H1 (cell line): ENCODE measurements around the gene ANK2. TPM values are rescaled to one million over a fixed set of nuclear protein-coding genes. Genes with fewer than 3 reads are reported as not detected.

Source experiments
- CTCF ChIA-PET: fragments of 300-600 bp; sonication (Branson Sonifier 250); formaldehyde crosslinking; loops from one replicate; lab custom pipeline; 2021; ENCODE audit not compliant: partially characterized antibody; lab: Charles Lee
- POLR2A ChIA-PET: fragments of 300-600 bp; sonication (Branson Sonifier 250); formaldehyde crosslinking; loops from one replicate; lab custom pipeline; 2021; ENCODE audit warnings: inconsistent platforms; ENCODE audit not compliant: partially characterized antibody; lab: Charles Lee
- DNase-seq, 2 experiments: peaks; one replicate each; pipeline versions ENCODE4 v3.0.0 to v3.0.0-alpha.2; 2010 to 2022; ENCODE audit warnings: low spot score in 2 of 2, low read depth in 1 of 2, mixed read lengths in 1 of 2
- FAIRE-seq: peaks from 2 replicates; lab custom pipeline; 2011; peaks lifted over from hg19 to GRCh38; lab: Jason Lieb, UNC
- H2AFZ ChIP-seq: 2 replicates; pipeline ENCODE4 v1.8.1; 2012; ENCODE audit warnings: low read length, inconsistent platforms
- H2AK5ac ChIP-seq: 2 replicates; pipeline ENCODE4 v1.6.1; 2013; ENCODE audit warnings: low read depth, low read length
- H2BK120ac ChIP-seq: replicated peaks from 2 replicates; pipeline ENCODE3; 2013; ENCODE audit warnings: low read depth, low read length, inconsistent platforms
- H2BK12ac ChIP-seq: 2 replicates; pipeline ENCODE4 v1.6.1; 2013; ENCODE audit warnings: low read depth, low read length
- H2BK15ac ChIP-seq: 2 replicates; pipeline ENCODE4 v1.6.1; 2013; ENCODE audit warnings: low read length
- H2BK20ac ChIP-seq: 2 replicates; pipeline ENCODE4 v1.6.1; 2013; ENCODE audit warnings: low read length
- H2BK5ac ChIP-seq: 2 replicates; pipeline ENCODE4 v1.6.1; 2013; ENCODE audit warnings: low read depth, low read length
- H3K14ac ChIP-seq: 2 replicates; pipeline ENCODE4 v1.6.1; 2013; ENCODE audit warnings: inconsistent platforms; ENCODE audit not compliant: insufficient read length
- H3K18ac ChIP-seq: 2 replicates; pipeline ENCODE4 v1.6.1; 2013; ENCODE audit warnings: low read length; ENCODE audit errors: extremely low read depth
- H3K23ac ChIP-seq: 2 replicates; pipeline ENCODE4 v1.6.1; 2013; ENCODE audit warnings: inconsistent platforms; ENCODE audit not compliant: insufficient read length
- H3K23me2 ChIP-seq: 2 replicates; pipeline ENCODE4 v1.6.1; 2013; ENCODE audit warnings: low read depth, low read length
- H3K27ac ChIP-seq: 2 replicates; pipeline ENCODE4 v1.6.1; 2011; ENCODE audit warnings: low read depth, low read length, inconsistent platforms
- H3K27me3 ChIP-seq, 4 experiments: replicated peaks in 1 of 4; 1 replicate in 1 of 4; 2 replicates in 3 of 4; pipeline versions ENCODE4 v1.6.1 to v1.8.1; 2011 to 2013; ENCODE audit warnings: low read length in 3 of 4, mild to moderate bottlenecking in 3 of 4, inconsistent platforms in 2 of 4, mixed read lengths in 2 of 4, moderate library complexity in 1 of 4; ENCODE audit not compliant: control insufficient read depth in 3 of 4, insufficient read depth in 3 of 4; ENCODE audit errors: extremely low read depth in 1 of 4
- H3K36me3 ChIP-seq, 4 experiments: 2 replicates each; pipeline versions ENCODE4 v1.6.1 to v1.8.1; 2011 to 2013; ENCODE audit warnings: mild to moderate bottlenecking in 4 of 4, low read length in 3 of 4, moderate library complexity in 2 of 4, control low read depth in 1 of 4, inconsistent platforms in 1 of 4; ENCODE audit not compliant: insufficient read depth in 4 of 4, control insufficient read depth in 2 of 4
- H3K4ac ChIP-seq: replicated peaks from 2 replicates; pipeline ENCODE3; 2013; ENCODE audit warnings: low read length, low read depth, mixed read lengths, inconsistent platforms; ENCODE audit not compliant: insufficient read length
- H3K4me1 ChIP-seq, 4 experiments: replicated peaks in 1 of 4; 1 replicate in 1 of 4; 2 replicates in 3 of 4; pipeline versions ENCODE4 v1.6.1 to v1.8.1; 2011 to 2013; ENCODE audit warnings: low read length in 3 of 4, inconsistent platforms in 2 of 4, mixed read lengths in 1 of 4; ENCODE audit not compliant: insufficient read depth in 4 of 4, control insufficient read depth in 3 of 4
- H3K4me2 ChIP-seq, 2 experiments: 2 replicates each; pipeline versions ENCODE4 v1.6.1 to v1.8.1; 2011 to 2013; ENCODE audit warnings: low read depth in 2 of 2, low read length in 2 of 2, control low read depth in 1 of 2, inconsistent platforms in 1 of 2, mild to moderate bottlenecking in 1 of 2; ENCODE audit not compliant: insufficient read depth in 1 of 2
- H3K4me3 ChIP-seq, 4 experiments: fragments of 200-600, 300-600 bp in 1 of 4; sonication (generic), shearing (Covaris generic), sonication (Bioruptor Twin) in 1 of 4; 2 replicates each; pipeline versions ENCODE4 v1.5.1 to v1.8.1; 2011 to 2016; ENCODE audit warnings: low read length in 4 of 4, low read depth in 3 of 4, control low read depth in 2 of 4, inconsistent platforms in 2 of 4, mild to moderate bottlenecking in 2 of 4, mixed read lengths in 1 of 4, moderate library complexity in 1 of 4; ENCODE audit not compliant: insufficient read depth in 2 of 4; ENCODE audit errors: extremely low read depth in 1 of 4
- H3K56ac ChIP-seq: replicated peaks from 2 replicates; pipeline ENCODE3; 2013; ENCODE audit warnings: low read depth, mild to moderate bottlenecking, mixed read lengths, low read length, inconsistent platforms; ENCODE audit not compliant: insufficient read length
- H3K79me1 ChIP-seq: 2 replicates; pipeline ENCODE4 v1.6.1; 2013; ENCODE audit warnings: low read depth, low read length, control low read depth
- H3K79me2 ChIP-seq, 2 experiments: 2 replicates each; pipeline versions ENCODE4 v1.6.1 to v1.8.1; 2012 to 2013; ENCODE audit warnings: low read length in 2 of 2, mild to moderate bottlenecking in 2 of 2, inconsistent platforms in 1 of 2; ENCODE audit not compliant: insufficient read depth in 2 of 2, control insufficient read depth in 1 of 2
- H3K9ac ChIP-seq, 4 experiments: replicated peaks in 1 of 4; 1 replicate in 1 of 4; 2 replicates in 3 of 4; pipeline versions ENCODE4 v1.6.1 to v1.8.1; 2011 to 2013; ENCODE audit warnings: low read depth in 3 of 4, low read length in 3 of 4, control low read depth in 2 of 4, mild to moderate bottlenecking in 2 of 4, moderate library complexity in 2 of 4, inconsistent platforms in 1 of 4; ENCODE audit errors: extremely low read depth in 1 of 4
- H3K9me3 ChIP-seq, 2 experiments: 2 replicates each; pipeline versions ENCODE4 v1.6.1 to v1.8.1; 2012 to 2013; ENCODE audit warnings: mild to moderate bottlenecking in 2 of 2, moderate library complexity in 2 of 2, control low read depth in 1 of 2, inconsistent platforms in 1 of 2, low read depth in 1 of 2, low read length in 1 of 2, mixed read lengths in 1 of 2; ENCODE audit not compliant: insufficient read depth in 2 of 2
- H4K20me1 ChIP-seq, 2 experiments: replicated peaks in 1 of 2; 2 replicates each; pipeline versions ENCODE3 to v1.8.1; 2011 to 2013; ENCODE audit warnings: inconsistent platforms in 2 of 2, low read length in 2 of 2, mild to moderate bottlenecking in 1 of 2; ENCODE audit not compliant: insufficient read depth in 2 of 2, control insufficient read depth in 1 of 2
- H4K5ac ChIP-seq: 2 replicates; pipeline ENCODE4 v1.6.1; 2013; ENCODE audit warnings: low read length, low read depth, mixed read lengths, inconsistent platforms; ENCODE audit not compliant: insufficient read length
- H4K8ac ChIP-seq: 2 replicates; pipeline ENCODE4 v1.8.0; 2013; ENCODE audit warnings: mild to moderate bottlenecking, moderate library complexity, low read length, inconsistent platforms; ENCODE audit not compliant: insufficient read depth; ENCODE audit errors: extremely low read depth
- H4K91ac ChIP-seq: replicated peaks from 2 replicates; pipeline ENCODE3; 2013; ENCODE audit warnings: low read length, mixed read lengths, inconsistent platforms; ENCODE audit not compliant: insufficient read length
- CHD2 ChIP-seq: IDR thresholded peaks from 2 replicates; pipeline ENCODE4 v1.6.1; 2012; ENCODE audit warnings: low read length, improper control_type of control experiment
- EGR1 ChIP-seq: IDR thresholded peaks from 2 replicates; pipeline ENCODE4 v1.6.1; 2011; ENCODE audit warnings: low read depth, low read length, borderline replicate concordance
- KDM4A ChIP-seq: IDR thresholded peaks from one replicate; pipeline ENCODE4 v1.7.1; 2012; ENCODE audit warnings: low read depth, mild to moderate bottlenecking, moderate library complexity, low read length, inconsistent platforms; ENCODE audit not compliant: severe bottlenecking
- KDM5A ChIP-seq: fragments of 200-600 bp; IDR thresholded peaks from 2 replicates; pipeline ENCODE4 v1.7.1; 2012; ENCODE audit warnings: mild to moderate bottlenecking, low read length, inconsistent platforms, mixed read lengths
- NRF1 ChIP-seq: IDR thresholded peaks from 2 replicates; pipeline ENCODE4 v1.6.1; 2011; ENCODE audit warnings: mild to moderate bottlenecking, low read depth, low read length, improper control_type of control experiment
- PHF8 ChIP-seq: fragments of 200-600 bp; sonication (generic); conservative IDR thresholded peaks from 2 replicates; pipeline ENCODE4 v1.7.1; 2012; ENCODE audit warnings: low read depth, mild to moderate bottlenecking, inconsistent platforms, low read length, moderate library complexity
- POLR2A ChIP-seq, 2 experiments: IDR thresholded peaks; 1 replicate in 1 of 2; 2 replicates in 1 of 2; pipeline ENCODE4 v1.6.1; 2011; ENCODE audit warnings: low read depth in 2 of 2, low read length in 2 of 2, mild to moderate bottlenecking in 2 of 2; ENCODE audit errors: control extremely low read depth in 1 of 2
- RAD21 ChIP-seq, 2 experiments: IDR thresholded peaks in 1 of 2; conservative IDR thresholded peaks in 1 of 2; 2 replicates each; pipeline ENCODE4 v1.6.1; 2011; ENCODE audit warnings: low read depth in 2 of 2, low read length in 2 of 2, improper control_type of control experiment in 1 of 2, inconsistent platforms in 1 of 2, mild to moderate bottlenecking in 1 of 2, moderate library complexity in 1 of 2
- RBBP5 ChIP-seq: IDR thresholded peaks from 2 replicates; pipeline ENCODE4 v1.7.1; 2012; ENCODE audit warnings: low read depth, mild to moderate bottlenecking, inconsistent platforms, low read length, moderate library complexity, borderline replicate concordance
- SIX5 ChIP-seq: IDR thresholded peaks from 2 replicates; pipeline ENCODE4 v1.6.1; 2011; ENCODE audit warnings: mild to moderate bottlenecking, low read depth, low read length
- TEAD4 ChIP-seq: IDR thresholded peaks from 2 replicates; pipeline ENCODE4 v1.6.1; 2012; ENCODE audit warnings: low read depth, low read length, inconsistent platforms, mixed read lengths
- polyA plus RNA-seq, 7 experiments: library from polyadenylated mRNA; depleted of rRNA in 3 of 7; stranded (reverse) in 5 of 7; unstranded in 2 of 7; fragments of >200 nt in 5 of 7; fragments of 200-250 nt in 2 of 7; gene quantifications; 1 replicate in 5 of 7; 2 replicates in 1 of 7; 4 replicates in 1 of 7; pipeline versions ENCODE4 v1.2.1 to v1.2.3, GENCODE V29; 2011 to 2013; ENCODE audit warnings: missing spikeins in 2 of 7, mixed read lengths in 2 of 7
- total RNA-seq: library from RNA; stranded (reverse); fragmentation: NEBNext Ultra II Directional; extraction: Animal tissue kit (Norgen Biotek cat#: 25700); gene quantifications from 2 replicates; pipeline ENCODE4 v1.2.1, GENCODE V29; 2021
- TF ChIP-seq, protein P1 (sequence below), 3 experiments: IDR thresholded peaks; 1 replicate in 2 of 3; 2 replicates in 1 of 3; pipeline versions ENCODE4 v1.5.1 to v1.6.1; 2011; ENCODE audit warnings: low read length in 3 of 3, mild to moderate bottlenecking in 3 of 3, inconsistent platforms in 2 of 3, low read depth in 1 of 3, moderate library complexity in 1 of 3; ENCODE audit not compliant: insufficient read depth in 1 of 3; ENCODE audit errors: control extremely low read depth in 1 of 3

The ANK2 gene
- total and polyA plus RNA-seq, 2 of the 8 experiments (the other 6 are each of a cell fraction or from before 2014, with no cell fraction given), result 14.2 to 35.1 TPM

DNA sequence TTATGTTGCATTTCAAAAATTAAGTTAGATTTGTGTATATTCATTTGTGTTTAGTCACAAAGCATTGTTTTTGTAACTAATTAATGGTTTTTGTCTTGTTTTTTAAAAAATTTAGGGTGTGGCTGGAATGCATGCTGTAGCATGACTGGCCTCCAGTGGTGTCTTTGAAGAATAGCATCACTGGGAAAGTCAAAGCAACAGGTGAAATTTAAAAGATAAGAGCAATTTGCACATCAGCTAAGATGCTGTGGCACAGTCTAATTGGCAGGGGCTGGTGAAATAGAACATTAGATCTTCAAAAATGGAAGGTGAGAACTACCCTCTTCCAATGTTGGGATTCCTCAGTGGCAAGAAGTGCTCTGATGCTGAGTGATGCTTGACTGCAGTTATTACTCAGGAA, 45.3 kb downstream of the ANK2 start:
- Histone ChIP-seq H2AFZ (no peak overlapping the region), H3K9ac (no peak overlapping the region), H3K9me3 (no peaks in the 10 kb centered on the region), H3K4me1 (no peaks in the 10 kb centered on the region), H4K5ac (no peak overlapping the region), H2AK5ac (no peak overlapping the region), H3K79me2 (no peaks in the 10 kb centered on the region), H3K36me3 (no peaks in the 10 kb centered on the region), H2BK12ac (no peak overlapping the region), H4K91ac (no peak overlapping the region), H3K14ac (no peak overlapping the region), H3K27me3 (no peaks in the 10 kb centered on the region), H3K4ac (no peak overlapping the region), H3K56ac (no peak overlapping the region), H2BK5ac (no peak overlapping the region), H3K23me2 (no peaks in the 10 kb centered on the region), H3K4me3 (no peak overlapping the region), H2BK20ac (no peak overlapping the region), H3K4me2 (no peak overlapping the region), H3K79me1 (no peaks in the 10 kb centered on the region; the same call in 1 of the 2 replicates), H2BK120ac (no peak overlapping the region), H3K23ac (no peak overlapping the region), H3K27ac (no peak overlapping the region), H2BK15ac (no peak overlapping the region), H4K20me1 (no peaks in the 10 kb centered on the region), H4K8ac (no peak overlapping the region), H3K18ac (no peak overlapping the region)
- POLR2A ChIA-PET, result no interaction called here
- peak; percentile 90 for FAIRE-seq
- CTCF ChIA-PET, result interaction anchor here (0.8 to 2.7 kb wide), 24 partner anchors 9 to 564 kb away, joined by 3 to 12 read pairs (median 4); no protein-coding TSS in a partner anchor
- no peak for DNase-seq
- TF ChIP-seq PHF8 (no peak), RBBP5 (no peak), TEAD4 (peak; percentile 68), KDM5A (no peak), KDM4A (no peak), CHD2 (no peak), NRF1 (no peak), SIX5 (no peak), EGR1 (no peak), POLR2A (IDR thresholded peaks at IDR 0.05; ENCODE audit: control extremely low read depth in 1 of 2, low read depth in 2 of 2, low read length in 2 of 2) (no peak), RAD21 (IDR thresholded peaks at IDR 0.05 in 1 of 2, conservative IDR thresholded peaks at IDR 0.05 in 1 of 2; ENCODE audit: low read depth in 2 of 2, low read length in 2 of 2) (peak; percentile 92)
- TF ChIP-seq, protein P1, sequence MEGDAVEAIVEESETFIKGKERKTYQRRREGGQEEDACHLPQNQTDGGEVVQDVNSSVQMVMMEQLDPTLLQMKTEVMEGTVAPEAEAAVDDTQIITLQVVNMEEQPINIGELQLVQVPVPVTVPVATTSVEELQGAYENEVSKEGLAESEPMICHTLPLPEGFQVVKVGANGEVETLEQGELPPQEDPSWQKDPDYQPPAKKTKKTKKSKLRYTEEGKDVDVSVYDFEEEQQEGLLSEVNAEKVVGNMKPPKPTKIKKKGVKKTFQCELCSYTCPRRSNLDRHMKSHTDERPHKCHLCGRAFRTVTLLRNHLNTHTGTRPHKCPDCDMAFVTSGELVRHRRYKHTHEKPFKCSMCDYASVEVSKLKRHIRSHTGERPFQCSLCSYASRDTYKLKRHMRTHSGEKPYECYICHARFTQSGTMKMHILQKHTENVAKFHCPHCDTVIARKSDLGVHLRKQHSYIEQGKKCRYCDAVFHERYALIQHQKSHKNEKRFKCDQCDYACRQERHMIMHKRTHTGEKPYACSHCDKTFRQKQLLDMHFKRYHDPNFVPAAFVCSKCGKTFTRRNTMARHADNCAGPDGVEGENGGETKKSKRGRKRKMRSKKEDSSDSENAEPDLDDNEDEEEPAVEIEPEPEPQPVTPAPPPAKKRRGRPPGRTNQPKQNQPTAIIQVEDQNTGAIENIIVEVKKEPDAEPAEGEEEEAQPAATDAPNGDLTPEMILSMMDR (IDR thresholded peaks at IDR 0.05; ENCODE audit: control extremely low read depth in 1 of 3, insufficient read depth in 1 of 3, low read depth in 1 of 3, low read length in 3 of 3), result peak in 2 of 3 experiments; percentile 68 to 75; a peak in 3 of 4 replicates
